ENCODE results near the gene RPS25.

GRCh38 chr11:119042927-119043326, 24.8 kb upstream of the RPS25 start:
- TF ChIP-seq POLR2A (IDR thresholded peaks at IDR 0.05; ENCODE audit: low read length) (no peak), GATA1 (IDR thresholded peaks at IDR 0.05; ENCODE audit: low read depth, low read length) (no peak)

All from erythroblast (primary cell).